IPS-NIHi7 (cell line): Measurements from ENCODE around the gene DPH3.
A peak's percentile ranks its signal among the peaks of the same experiment; 100 is the strongest.

ENCODE experiments used
- DNase-seq: peaks from one replicate; pipeline ENCODE4 v3.0.0; 2012; ENCODE audit warnings: mixed read lengths; ENCODE audit errors: extremely low spot score

Gene DPH3

GRCh38 chr3:16290827-16291196 lies 26.1 kb upstream of the DPH3 start:
- no peak for DNase-seq

- DNase-seq = peak; percentile 40
Observed at GRCh38 chr3:16290007-16290826, 25.5 kb upstream of the DPH3 start.

DNA sequence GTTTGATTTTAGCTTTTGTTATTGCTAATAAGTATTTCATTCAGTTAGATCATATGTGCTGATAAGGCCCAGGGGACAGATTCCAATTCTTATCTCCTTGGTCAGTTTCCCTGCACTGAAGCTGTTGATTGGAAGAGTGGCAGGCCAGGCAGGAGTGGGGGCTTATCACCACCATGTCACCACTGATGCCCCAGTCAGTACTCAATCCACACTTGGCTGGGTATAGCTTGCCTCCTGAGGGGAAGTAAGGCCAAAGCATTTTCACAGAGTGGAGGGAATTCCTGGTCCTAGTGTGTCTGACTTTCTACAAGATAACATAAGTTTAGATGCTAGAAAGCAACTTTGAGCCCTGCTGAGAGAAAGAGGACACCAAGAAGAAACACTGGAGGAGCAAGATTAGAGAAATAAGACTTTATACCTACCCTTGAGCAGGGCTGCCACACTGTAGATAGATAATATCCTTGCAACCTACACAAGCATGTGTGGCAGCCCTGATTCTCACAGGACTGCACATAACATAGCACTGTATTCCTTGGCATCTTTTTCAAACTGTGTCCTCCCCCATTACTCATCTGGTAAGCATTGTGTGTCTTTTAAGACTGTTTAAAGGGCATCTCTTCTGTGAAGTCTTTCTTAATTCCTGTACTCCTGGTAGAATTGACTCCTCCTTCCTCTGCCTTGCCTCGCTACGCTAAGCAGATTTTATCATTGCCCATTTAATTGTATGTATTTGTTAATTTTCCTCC lies 24.6 kb upstream of the DPH3 start:
- DNase-seq = no peak

DNA sequence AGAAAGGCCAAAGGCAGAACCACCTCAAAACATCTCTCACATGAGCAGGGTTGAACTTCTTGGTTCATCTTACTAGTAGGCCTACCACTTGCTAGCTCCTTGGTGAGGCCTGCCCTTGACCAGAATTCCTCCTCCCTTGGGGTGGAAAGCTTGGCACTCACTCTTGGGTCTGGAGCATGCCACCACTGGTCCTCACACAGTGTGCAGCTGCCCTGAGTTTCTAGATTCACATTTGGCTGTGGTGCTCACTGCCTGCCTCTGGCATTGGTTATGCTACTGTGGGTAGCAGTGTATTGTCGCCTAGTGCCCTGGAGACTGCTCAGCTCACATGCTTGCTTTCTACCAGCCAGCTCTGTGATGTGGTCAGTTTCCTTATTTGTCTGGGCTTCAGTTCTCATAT lies 23.9 kb upstream of the DPH3 start:
- DNase-seq = no peak

- no peak for DNase-seq
Observed at GRCh38 chr3:16286751-16287543, 22.2 kb upstream of the DPH3 start.

DNA sequence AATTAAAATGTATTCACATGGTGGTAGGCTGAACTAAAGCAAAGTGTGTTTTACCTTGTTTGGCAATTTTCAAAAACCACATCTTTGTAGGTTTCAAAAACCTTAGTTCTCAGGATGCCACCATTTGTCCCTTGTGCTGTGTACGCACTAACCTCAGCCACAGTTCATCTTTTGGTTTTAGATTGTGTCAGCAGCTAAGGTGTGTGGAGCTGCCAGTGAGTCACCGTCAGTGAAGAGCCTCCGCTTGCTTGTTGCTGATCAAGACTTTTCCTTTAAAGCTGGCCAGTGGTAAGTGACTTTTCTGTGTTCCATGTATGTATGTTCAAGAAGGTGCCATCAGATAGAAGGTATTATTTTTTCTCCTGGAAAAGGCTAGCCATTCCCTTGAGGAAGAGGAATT lies 21.4 kb upstream of the DPH3 start:
- DNase-seq = no peak

DNA sequence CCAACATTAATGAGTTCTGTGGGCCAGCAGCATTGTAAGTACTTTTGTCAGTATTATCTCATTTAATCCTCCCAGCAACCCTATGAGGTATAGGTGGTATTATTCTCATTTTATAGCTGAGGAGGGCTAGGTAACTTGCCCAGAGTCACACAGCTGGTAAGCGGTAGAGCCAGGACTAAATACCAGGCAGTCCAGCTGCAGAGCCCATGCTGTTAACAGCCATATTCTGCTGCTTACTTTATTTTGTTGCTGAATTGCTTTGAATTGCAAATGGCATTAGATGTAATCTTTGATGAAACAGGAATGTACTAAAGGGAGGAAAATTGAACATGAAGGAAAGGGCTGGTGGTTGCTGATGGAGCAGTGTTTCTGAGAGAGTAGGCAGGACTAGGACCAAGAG lies 19.9 kb upstream of the DPH3 start:
- no peak for DNase-seq

DNA sequence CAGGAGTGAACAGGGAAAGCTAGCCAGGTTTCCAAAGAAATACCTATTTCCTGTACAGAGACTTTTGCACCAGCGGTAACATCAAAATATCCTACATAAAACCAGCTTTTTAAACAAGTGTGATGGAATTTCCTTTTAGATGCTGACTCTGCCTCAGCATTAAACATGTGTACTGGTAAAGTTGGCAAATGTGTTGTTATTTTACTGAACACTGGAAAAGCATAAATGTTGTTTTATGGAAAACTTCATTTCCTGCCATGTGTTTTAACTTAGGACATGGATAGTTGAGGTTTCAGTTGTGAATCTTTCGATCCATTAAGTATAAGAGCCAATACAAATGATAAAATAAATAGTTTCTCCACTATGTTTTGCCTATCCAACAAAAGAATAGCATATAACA lies 15.9 kb upstream of the DPH3 start:
- no peak for DNase-seq

DNA sequence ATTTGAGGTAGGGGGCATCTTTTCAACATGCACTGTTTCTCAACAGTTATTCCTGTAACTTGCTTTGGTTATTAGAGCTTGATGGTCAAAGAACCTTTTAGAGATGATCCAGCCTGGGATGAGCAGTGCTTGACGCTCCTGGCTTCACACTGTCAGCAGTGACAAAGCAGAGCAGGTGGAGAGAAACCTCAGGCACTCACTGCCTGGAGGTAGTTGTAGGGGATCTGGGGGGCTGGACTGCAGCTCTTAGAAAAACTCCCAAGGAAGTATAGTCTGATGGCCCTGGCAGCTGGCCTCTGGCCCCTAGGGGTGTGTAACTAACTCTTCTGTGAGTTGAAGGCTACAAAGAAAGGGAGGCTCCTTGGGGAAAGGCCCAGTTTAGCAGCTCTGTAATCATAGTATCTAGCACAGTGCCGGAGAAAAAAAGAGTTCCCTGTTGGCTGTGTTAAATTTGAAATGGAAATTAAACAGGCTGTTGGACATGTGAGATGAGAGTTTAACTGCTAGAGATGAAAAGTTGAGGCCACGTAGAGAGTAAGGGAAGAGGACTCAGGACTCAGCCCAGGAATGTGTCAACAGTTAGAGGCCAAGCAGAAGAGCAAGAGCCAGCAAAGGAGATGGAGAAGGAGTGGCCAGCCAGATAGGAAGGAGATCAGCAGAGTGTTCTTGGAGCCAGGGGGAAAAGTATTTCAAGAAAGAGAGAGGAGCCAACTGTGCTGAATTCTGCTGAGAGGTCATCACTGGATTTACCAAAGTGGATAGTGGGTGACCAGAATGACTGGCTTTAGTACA lies 14.5 kb upstream of the DPH3 start:
- no peak for DNase-seq

DNA sequence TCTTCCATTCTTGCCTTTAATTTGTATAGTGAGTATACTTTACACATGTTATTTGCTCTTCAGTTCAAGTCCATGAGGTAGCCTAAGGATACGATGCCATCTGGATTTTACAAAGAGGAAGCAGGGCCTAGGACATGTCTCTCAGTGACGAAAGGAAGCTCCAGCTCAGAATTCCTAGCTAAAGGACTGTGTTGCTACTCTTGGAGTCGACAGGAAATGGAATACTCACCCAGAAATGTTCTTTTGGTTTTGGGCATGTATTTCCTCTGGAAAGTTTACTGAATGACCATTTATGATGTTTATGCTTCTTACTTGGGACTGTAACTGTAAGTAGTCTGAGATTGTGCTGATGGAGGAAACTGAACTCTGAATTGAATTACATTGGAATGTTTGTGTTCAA lies 12.7 kb upstream of the DPH3 start:
- DNase-seq = no peak

DNA sequence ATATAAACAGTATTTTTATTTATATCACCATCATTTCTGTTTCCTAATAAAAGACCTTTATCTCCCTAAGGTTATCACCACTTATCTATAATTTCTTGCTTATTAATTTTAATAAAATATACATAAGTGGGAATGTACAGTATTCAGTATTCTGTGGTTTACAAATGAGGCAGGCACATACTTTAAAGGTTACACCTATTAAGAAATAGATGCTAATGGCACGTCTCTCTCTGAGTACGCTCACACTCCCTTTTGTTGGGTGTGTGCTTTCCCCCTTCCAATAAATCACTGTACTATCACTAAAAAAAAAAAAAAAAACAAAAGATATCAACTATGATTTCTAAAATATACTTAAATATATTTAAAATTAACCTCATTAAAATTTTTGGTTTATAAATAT lies 9.1 kb upstream of the DPH3 start:
- DNase-seq = no peak

GRCh38 chr3:16272588-16272987 lies 7.8 kb upstream of the DPH3 start:
- DNase-seq = no peak

DNA sequence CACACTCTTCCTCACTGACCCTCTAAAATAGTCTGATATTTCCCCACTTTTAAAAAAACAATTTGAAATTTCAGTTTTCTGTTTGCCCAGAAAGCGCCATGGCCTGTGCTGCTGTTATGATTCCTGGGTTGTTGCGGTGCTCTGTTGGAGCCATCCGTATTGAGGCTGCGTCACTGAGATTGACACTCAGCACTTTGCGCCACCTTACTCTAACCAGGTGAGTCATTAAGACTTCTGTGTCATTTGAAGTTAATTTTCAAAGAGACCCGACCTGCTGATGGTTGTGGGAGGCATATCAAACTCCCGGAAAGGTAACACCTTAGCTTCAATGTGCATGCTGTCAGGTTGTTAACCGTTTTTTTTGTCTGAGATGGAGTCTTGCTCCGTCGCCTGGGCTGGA lies 6.1 kb upstream of the DPH3 start:
- no peak for DNase-seq

DNA sequence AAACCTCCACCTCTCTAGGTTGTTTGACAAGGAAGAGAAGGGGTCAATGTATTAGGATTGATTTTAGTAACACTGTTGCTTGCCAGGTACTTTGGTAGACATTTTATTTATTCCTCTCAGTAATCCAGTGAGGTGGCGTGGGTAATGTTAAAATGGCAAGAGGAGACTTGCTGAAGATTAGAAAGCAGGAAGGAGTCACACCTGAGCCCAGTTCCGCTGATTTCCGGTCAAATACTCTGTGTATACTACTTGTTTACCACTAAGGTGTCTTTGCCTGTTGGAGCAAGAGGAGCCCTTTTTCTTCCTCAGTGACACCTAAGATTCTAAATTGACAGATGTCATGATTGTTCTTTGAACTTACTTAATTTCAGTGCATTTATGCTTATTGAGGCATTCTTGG lies 2.0 kb upstream of the DPH3 start:
- DNase-seq = no peak

- DNase-seq = no peak
Observed at GRCh38 chr3:16265455-16265786, 678 bp upstream of the DPH3 start.

- no peak for DNase-seq
Observed at GRCh38 chr3:16264174-16264707, 502 bp downstream of the DPH3 start.

DNA sequence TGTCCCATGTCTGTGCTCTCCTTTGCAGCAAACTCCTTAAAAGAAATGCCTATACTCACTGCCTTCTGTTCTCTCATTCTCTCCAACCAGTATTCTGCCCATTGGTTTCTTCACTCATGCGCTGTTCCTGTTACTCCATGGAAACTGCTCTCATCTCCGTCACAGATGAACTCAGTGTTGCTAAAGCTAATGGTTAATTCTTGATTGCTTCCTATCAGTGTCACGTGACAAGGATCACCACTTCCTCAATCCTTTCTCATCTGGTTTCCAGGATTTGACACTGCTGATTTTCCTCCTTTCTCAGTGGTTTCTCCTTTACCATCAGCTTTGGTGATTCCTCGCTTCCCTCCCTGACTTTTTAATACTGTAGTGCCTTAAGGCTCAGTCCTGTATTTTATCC lies 2.6 kb downstream of the DPH3 start:
- DNase-seq = no peak

DNA sequence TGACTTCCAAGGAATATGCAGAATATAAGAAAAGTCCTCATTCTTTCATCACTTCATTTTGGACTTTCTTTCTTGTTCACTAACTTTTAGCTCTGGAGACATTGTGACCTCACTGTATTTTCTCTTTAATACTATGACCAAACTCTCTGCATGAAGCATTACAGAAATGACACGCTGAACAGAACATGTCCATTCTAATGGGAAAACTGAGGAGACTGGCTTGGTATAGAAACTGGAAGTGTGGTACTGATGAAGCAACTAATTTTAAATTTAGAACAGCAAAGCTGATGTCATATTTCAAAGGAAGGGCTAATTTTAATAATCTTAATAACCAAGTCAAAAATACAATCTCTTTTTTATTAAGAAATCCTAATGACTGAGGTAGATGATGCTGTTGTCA lies 4.7 kb downstream of the DPH3 start:
- no peak for DNase-seq

GRCh38 chr3:16258866-16259265 lies 5.9 kb downstream of the DPH3 start:
- DNase-seq = no peak

GRCh38 chr3:16258177-16258576 lies 6.6 kb downstream of the DPH3 start:
- no peak for DNase-seq

GRCh38 chr3:16257309-16257708 lies 7.4 kb downstream of the DPH3 start:
- no peak for DNase-seq

DNA sequence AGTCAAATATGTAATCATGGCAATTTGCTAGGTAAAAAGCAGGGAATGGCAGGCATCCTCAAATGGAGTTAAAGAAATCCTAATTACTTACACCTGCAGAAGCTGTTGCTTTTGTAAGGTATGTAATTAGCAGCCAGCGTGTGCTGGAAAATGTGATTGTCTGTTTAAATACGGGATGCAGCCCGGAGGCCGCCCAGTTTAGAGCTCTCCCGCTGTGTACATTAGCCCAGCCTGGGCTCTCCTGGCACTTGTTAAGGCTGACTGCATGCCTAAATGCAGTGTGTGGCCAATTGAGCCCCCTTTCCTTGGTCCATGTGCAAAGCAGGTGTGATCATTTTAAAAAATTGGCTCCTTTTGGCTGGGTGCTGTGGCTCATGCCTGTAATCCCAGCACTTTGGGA lies 9.0 kb downstream of the DPH3 start:
- no peak for DNase-seq
